ENCODE data around the gene UBAC1. TPM values are rescaled to one million over a fixed set of nuclear protein-coding genes. Genes with fewer than 3 reads are reported as not detected.
A peak's percentile ranks its signal among the peaks of the same experiment; 100 is the strongest.

Gene UBAC1
- total and polyA plus RNA-seq, 9 of the 15 experiments (the other 6 are each of a cell fraction or from before 2014, with no cell fraction given) = 94.0 to 399 (median 228) TPM

DNA sequence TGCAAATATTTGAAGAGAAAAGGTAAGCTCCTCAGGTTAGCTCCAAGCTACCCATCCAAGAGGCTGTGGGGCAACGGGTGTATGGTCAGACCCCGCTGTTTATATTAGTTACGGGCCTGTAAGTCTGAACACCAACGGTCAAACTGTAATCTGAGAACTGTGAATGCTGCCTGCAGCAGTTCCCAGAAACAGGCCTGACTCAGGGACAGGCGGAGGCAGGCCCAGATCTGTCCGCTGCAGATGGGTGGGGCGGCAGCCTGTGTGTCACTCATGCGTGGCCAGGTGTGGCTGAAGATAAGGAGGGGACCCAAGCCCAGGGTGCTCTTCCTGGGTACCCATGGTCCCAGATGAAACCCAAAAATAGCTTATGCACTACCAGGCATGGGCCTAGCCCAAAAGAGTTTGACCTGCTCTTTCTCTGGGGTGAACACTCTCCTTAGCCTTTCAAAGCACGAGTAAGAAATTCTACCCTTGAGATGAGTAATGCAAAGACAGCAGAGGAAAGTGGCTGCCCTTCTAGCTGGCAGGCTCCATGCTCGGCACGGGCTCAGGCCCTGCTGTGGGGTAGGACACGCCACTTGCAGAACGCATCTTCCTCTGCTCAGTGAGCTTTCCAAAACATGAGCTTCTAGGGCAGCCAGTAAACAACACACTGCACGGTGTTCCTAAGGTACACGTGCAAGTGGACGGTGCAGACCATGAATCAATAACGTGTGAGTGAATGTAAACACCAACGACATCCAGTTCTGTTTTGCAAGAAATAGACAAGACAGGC is 9.1 kb downstream of the UBAC1 start:
- H3K4me1 ChIP-seq (replicated peaks in 1 of 2; ENCODE audit: control insufficient read depth in 2 of 2, insufficient read depth in 2 of 2, low read length in 2 of 2) = peaks cover 73 to 88% of the 10 kb centered on the region in 2 experiments
- peak; percentile 96 for FAIRE-seq
- no peaks in the 10 kb centered on the region for H3K9me3 ChIP-seq (replicated peaks; ENCODE audit: control insufficient read depth, insufficient read depth, low read depth, low read length)
- H3K36me3 ChIP-seq (ENCODE audit: control insufficient read depth, insufficient read depth, low read length) = peaks cover 92% of the 10 kb centered on the region
- no peaks in the 10 kb centered on the region for H3K9me1 ChIP-seq (ENCODE audit: control insufficient read depth, insufficient read depth, low read length)
- BruUV-seq (replicated peaks) = no TSS peak
- POLR2A ChIA-PET = interaction anchor here (0.6 to 2.0 kb wide), 10 partner anchors 9 to 1495 kb away, joined by 3 to 10 read pairs (median 4); partner anchors contain the start of gene UBAC1
- DNase-seq (ENCODE audit: extremely low read depth in 1 of 4, low spot score in 3 of 4) = peak; percentile 94 to 99 (median 95)
- CTCF ChIA-PET (ENCODE audit: low intra/inter-chr PET ratio) = no interaction called here
- intact Hi-C loops (cut with micrococcal nuclease) = loop anchor here (5.0 kb wide), 1 partner anchor 45 kb away; the partner anchor contains the start of gene CAMSAP1
- no peak overlapping the region for H2AFZ ChIP-seq (ENCODE audit: low read depth, low read length)
- no peaks in the 10 kb centered on the region for H3K27me3 ChIP-seq (ENCODE audit: control insufficient read depth in 2 of 2, insufficient read depth in 2 of 2, low read length in 2 of 2)
- H3K4me2 ChIP-seq (ENCODE audit: insufficient read depth, low read length) = peak overlapping the region; percentile 77
- H3K9ac ChIP-seq (ENCODE audit: insufficient read depth in 1 of 2, low read depth in 2 of 2, low read length in 2 of 2) = peak overlapping the region; percentile 39 to 54; a peak in 2 of 4 replicates
- H3K27ac ChIP-seq (ENCODE audit: extremely low read depth, low read depth, low read length) = peak overlapping the region; percentile 91
- WGBS (ENCODE audit: insufficient coverage, low coverage, missing lambda C conversion rate) = under 1% methylated on average over 18 of the region's 18 CpGs
- no peak overlapping the region for H3K4me3 ChIP-seq
- peak; percentile 84 for ATAC-seq
- in situ Hi-C loops (cut with MboI) = no loop called here
- H3K79me2 ChIP-seq (ENCODE audit: control insufficient read depth, insufficient read depth, low read length) = peaks cover 92% of the 10 kb centered on the region
- peaks cover 14% of the 10 kb centered on the region; the same call in 1 of the 2 replicates for H4K20me1 ChIP-seq (replicated peaks; ENCODE audit: control insufficient read depth, insufficient read depth, low read length)
- TF ChIP-seq, protein P1, sequence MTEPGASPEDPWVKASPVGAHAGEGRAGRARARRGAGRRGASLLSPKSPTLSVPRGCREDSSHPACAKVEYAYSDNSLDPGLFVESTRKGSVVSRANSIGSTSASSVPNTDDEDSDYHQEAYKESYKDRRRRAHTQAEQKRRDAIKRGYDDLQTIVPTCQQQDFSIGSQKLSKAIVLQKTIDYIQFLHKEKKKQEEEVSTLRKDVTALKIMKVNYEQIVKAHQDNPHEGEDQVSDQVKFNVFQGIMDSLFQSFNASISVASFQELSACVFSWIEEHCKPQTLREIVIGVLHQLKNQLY (CRISPR knock-in tag; conservative IDR thresholded peaks at IDR 0.05) = no peak
- TF ChIP-seq U2AF2 (optimal IDR thresholded peaks at IDR 0.05; ENCODE audit: low read depth, low read length) = no peak
- TF ChIP-seq HNRNPUL1 (IDR thresholded peaks at IDR 0.05; ENCODE audit: low read length) = no peak
- TF ChIP-seq DIDO1 (tag; IDR thresholded peaks at IDR 0.05; ENCODE audit: low read depth) = 0 out of 2 replicates have a peak, but pooled peaks have one; percentile 26
- no peak for TF ChIP-seq NR1H2 (CRISPR knock-in tag; IDR thresholded peaks at IDR 0.05)
- TF ChIP-seq ZKSCAN8 (CRISPR knock-in tag; IDR thresholded peaks at IDR 0.05) = peak; percentile 89
- TF ChIP-seq, protein P2, sequence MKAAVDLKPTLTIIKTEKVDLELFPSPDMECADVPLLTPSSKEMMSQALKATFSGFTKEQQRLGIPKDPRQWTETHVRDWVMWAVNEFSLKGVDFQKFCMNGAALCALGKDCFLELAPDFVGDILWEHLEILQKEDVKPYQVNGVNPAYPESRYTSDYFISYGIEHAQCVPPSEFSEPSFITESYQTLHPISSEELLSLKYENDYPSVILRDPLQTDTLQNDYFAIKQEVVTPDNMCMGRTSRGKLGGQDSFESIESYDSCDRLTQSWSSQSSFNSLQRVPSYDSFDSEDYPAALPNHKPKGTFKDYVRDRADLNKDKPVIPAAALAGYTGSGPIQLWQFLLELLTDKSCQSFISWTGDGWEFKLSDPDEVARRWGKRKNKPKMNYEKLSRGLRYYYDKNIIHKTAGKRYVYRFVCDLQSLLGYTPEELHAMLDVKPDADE (conservative IDR thresholded peaks at IDR 0.05; ENCODE audit: control insufficient read depth, low read depth, low read length) = peak; percentile 93
- TF ChIP-seq, protein P3, sequence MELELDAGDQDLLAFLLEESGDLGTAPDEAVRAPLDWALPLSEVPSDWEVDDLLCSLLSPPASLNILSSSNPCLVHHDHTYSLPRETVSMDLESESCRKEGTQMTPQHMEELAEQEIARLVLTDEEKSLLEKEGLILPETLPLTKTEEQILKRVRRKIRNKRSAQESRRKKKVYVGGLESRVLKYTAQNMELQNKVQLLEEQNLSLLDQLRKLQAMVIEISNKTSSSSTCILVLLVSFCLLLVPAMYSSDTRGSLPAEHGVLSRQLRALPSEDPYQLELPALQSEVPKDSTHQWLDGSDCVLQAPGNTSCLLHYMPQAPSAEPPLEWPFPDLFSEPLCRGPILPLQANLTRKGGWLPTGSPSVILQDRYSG (tag; conservative IDR thresholded peaks at IDR 0.05; ENCODE audit: low read depth) = peak; percentile 78
- TF ChIP-seq BRF1 (IDR thresholded peaks at IDR 0.05; ENCODE audit: borderline replicate concordance, extremely low read depth, insufficient read length) = no peak
- peak; percentile 81; the same call in 1 of the 2 replicates for TF ChIP-seq HLTF (IDR thresholded peaks at IDR 0.05)
- TF ChIP-seq ZNF143 (CRISPR knock-in tag; IDR thresholded peaks at IDR 0.05) = no peak
- TF ChIP-seq ZNF696 (CRISPR knock-in tag; conservative IDR thresholded peaks at IDR 0.05) = no peak
- peak; percentile 4 to 51; a peak in 2 of 4 replicates for TF ChIP-seq SIN3A (IDR thresholded peaks at IDR 0.05; ENCODE audit: borderline replicate concordance in 2 of 2, control insufficient read depth in 1 of 2, low read depth in 2 of 2, low read length in 2 of 2)
- TF ChIP-seq ZC3H4 (CRISPR knock-in tag; IDR thresholded peaks at IDR 0.05; ENCODE audit: borderline replicate concordance) = peak; percentile 47; the same call in 1 of the 2 replicates
- TF ChIP-seq NEUROD1 (IDR thresholded peaks at IDR 0.05; ENCODE audit: borderline replicate concordance, low read depth, low read length, partially characterized antibody) = peak; percentile 95
- TF ChIP-seq, protein P4, sequence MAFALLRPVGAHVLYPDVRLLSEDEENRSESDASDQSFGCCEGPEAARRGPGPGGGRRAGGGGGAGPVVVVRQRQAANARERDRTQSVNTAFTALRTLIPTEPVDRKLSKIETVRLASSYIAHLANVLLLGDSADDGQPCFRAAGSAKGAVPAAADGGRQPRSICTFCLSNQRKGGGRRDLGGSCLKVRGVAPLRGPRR (CRISPR knock-in tag; IDR thresholded peaks at IDR 0.05) = no peak; the same call in 1 of the 2 replicates
- TF ChIP-seq SMARCC2 (IDR thresholded peaks at IDR 0.05; ENCODE audit: low read depth) = peak; percentile 96
